Keratinocyte (primary cell): ENCODE measurements around the gene DCTD. TPM values are rescaled to one million over a fixed set of nuclear protein-coding genes. Genes with fewer than 3 reads are reported as not detected.

ENCODE experiments used
- DNase-seq: peaks from one replicate; pipeline ENCODE4 v3.0.0-alpha.2; 2011; ENCODE audit warnings: low read depth, missing footprints, low spot score
- FAIRE-seq: peaks from 2 replicates; lab custom pipeline; 2011; peaks lifted over from hg19 to GRCh38; lab: Jason Lieb, UNC
- H2AFZ ChIP-seq: 2 replicates; pipeline ENCODE4 v1.6.0; 2012; ENCODE audit warnings: low read length, control low read depth, inconsistent platforms; ENCODE audit not compliant: control insufficient read depth
- H3K27ac ChIP-seq: 2 replicates; pipeline ENCODE4 v1.5.1; 2011; ENCODE audit warnings: low read length; ENCODE audit not compliant: control insufficient read depth, insufficient read depth
- H3K27me3 ChIP-seq: 3 replicates; pipeline ENCODE4 v1.6.0; 2011; ENCODE audit warnings: low read length; ENCODE audit not compliant: control insufficient read depth, insufficient read depth; ENCODE audit errors: extremely low read depth
- H3K36me3 ChIP-seq, 2 experiments: 2 replicates in 1 of 2; 3 replicates in 1 of 2; pipeline ENCODE4 v1.5.1; 2011; ENCODE audit warnings: low read length in 2 of 2, mild to moderate bottlenecking in 1 of 2; ENCODE audit not compliant: control insufficient read depth in 2 of 2, insufficient read depth in 2 of 2; ENCODE audit errors: extremely low read depth in 1 of 2
- H3K4me1 ChIP-seq: 3 replicates; pipeline ENCODE4 v1.5.1; 2011; ENCODE audit warnings: low read length; ENCODE audit not compliant: control insufficient read depth, insufficient read depth; ENCODE audit errors: extremely low read depth
- H3K4me2 ChIP-seq: 3 replicates; pipeline ENCODE4 v1.6.0; 2011; ENCODE audit warnings: low read depth, low read length; ENCODE audit not compliant: control insufficient read depth, insufficient read depth; ENCODE audit errors: extremely low read depth
- H3K4me3 ChIP-seq, 3 experiments: fragments of 200-600 bp in 1 of 3; sonication (generic) in 1 of 3; 2 replicates in 2 of 3; 3 replicates in 1 of 3; pipeline ENCODE4 v1.5.1; 2011 to 2016; ENCODE audit warnings: low read length in 3 of 3, mild to moderate bottlenecking in 3 of 3, control low read depth in 2 of 3, inconsistent platforms in 1 of 3, low read depth in 1 of 3, mixed read lengths in 1 of 3, mixed run types in 1 of 3, moderate library complexity in 1 of 3; ENCODE audit not compliant: control insufficient read depth in 2 of 3, insufficient read depth in 2 of 3; ENCODE audit errors: extremely low read depth in 1 of 3
- H3K79me2 ChIP-seq: 2 replicates; pipeline ENCODE4 v1.6.0; 2012; ENCODE audit warnings: low read length; ENCODE audit not compliant: control insufficient read depth, insufficient read depth
- H3K9ac ChIP-seq: 3 replicates; pipeline ENCODE4 v1.6.0; 2011; ENCODE audit warnings: low read length; ENCODE audit not compliant: control insufficient read depth, insufficient read depth; ENCODE audit errors: extremely low read depth
- H3K9me1 ChIP-seq: 3 replicates; pipeline ENCODE4 v1.6.0; 2011; ENCODE audit warnings: low read length; ENCODE audit not compliant: control insufficient read depth, insufficient read depth; ENCODE audit errors: extremely low read depth
- H3K9me3 ChIP-seq: 2 replicates; pipeline ENCODE4 v1.5.1; 2012; ENCODE audit warnings: low read depth, low read length; ENCODE audit not compliant: control insufficient read depth
- H4K20me1 ChIP-seq: 3 replicates; pipeline ENCODE4 v1.6.0; 2011; ENCODE audit warnings: low read length; ENCODE audit not compliant: control insufficient read depth, insufficient read depth; ENCODE audit errors: extremely low read depth
- CTCF ChIP-seq, 3 experiments: IDR thresholded peaks in 1 of 3; conservative IDR thresholded peaks in 1 of 3; optimal IDR thresholded peaks in 1 of 3; 2 replicates in 2 of 3; 3 replicates in 1 of 3; pipeline versions ENCODE3 to v1.5.1; 2011; ENCODE audit warnings: low read length in 3 of 3, mild to moderate bottlenecking in 3 of 3, moderate library complexity in 2 of 3, control low read depth in 1 of 3, inconsistent platforms in 1 of 3; ENCODE audit not compliant: insufficient read depth in 2 of 3; ENCODE audit errors: extremely low read depth in 1 of 3
- EZH2 ChIP-seq: IDR thresholded peaks from one replicate; pipeline ENCODE4 v1.6.1; 2012; ENCODE audit warnings: inconsistent platforms, mild to moderate bottlenecking, low read length, moderate library complexity
- dilution Hi-C: fragments of 300-500 bp; cut with MboI; formaldehyde crosslinking; loops from one replicate; pipeline ENCODE4 v1.7.0; 2020; ENCODE audit warnings: low sequenced_read_pairs; ENCODE audit not compliant: extremely low pct_ligation_motif_present
- polyA plus RNA-seq, 5 experiments: library from polyadenylated mRNA; depleted of rRNA in 3 of 5; stranded (reverse) in 3 of 5; stranded (forward) in 1 of 5; unstranded in 1 of 5; fragments of >200 nt; gene quantifications; 1 replicate in 1 of 5; 2 replicates in 3 of 5; 3 replicates in 1 of 5; pipeline versions ENCODE4 v1.2.1 to v1.2.3, GENCODE V29; 2011 to 2012; ENCODE audit warnings: missing spikeins in 2 of 5, low read depth in 1 of 5, low replicate concordance in 1 of 5

The DCTD gene
- polyA plus RNA-seq, 1 donor (not counting 4 experiments of a cell fraction or from before 2014, with no cell fraction given), result 119 TPM

GRCh38 chr4:182921608-182922007 lies 4.4 kb upstream of the DCTD start:
- no peaks in the 10 kb centered on the region for H3K27me3 ChIP-seq
- H3K36me3 ChIP-seq, result no peaks in the 10 kb centered on the region
- H2AFZ ChIP-seq, result no peak overlapping the region
- no peak overlapping the region for H3K9ac ChIP-seq
- peaks cover 6% of the 10 kb centered on the region for H3K4me1 ChIP-seq
- H4K20me1 ChIP-seq, result no peaks in the 10 kb centered on the region
- no peak overlapping the region for H3K4me2 ChIP-seq
- DNase-seq (no peak), FAIRE-seq (no peak)
- no peaks in the 10 kb centered on the region for H3K9me3 ChIP-seq
- H3K27ac ChIP-seq, result no peak overlapping the region
- no peaks in the 10 kb centered on the region for H3K9me1 ChIP-seq
- H3K79me2 ChIP-seq, result no peaks in the 10 kb centered on the region
- no peak overlapping the region for H3K4me3 ChIP-seq
- TF ChIP-seq EZH2 (no peak), CTCF (optimal IDR thresholded peaks at IDR 0.05 in 1 of 3, IDR thresholded peaks at IDR 0.05 in 1 of 3, conservative IDR thresholded peaks at IDR 0.05 in 1 of 3; ENCODE audit: extremely low read depth in 1 of 3, insufficient read depth in 2 of 3, low read length in 3 of 3) (no peak)
- dilution Hi-C loops, result no loop called here

DNA sequence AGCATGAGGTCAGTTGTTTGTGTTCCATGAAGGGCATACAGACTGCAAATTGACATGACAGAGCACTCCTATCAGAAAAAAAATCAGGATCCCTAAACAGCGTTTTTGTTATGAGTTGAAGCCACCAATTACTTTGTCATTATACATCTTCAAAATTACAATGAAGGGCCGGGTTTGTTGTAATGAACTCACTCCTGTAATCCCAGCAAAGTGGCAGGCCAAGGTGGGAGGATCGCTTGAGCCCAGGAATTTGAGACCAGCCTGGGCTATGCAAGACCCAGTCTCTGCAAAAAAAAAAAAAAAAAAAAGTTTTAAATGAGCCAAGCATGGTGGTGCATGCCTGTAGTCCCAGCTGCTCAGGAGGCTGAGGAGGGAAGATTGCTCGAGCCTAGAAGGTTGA lies 3.5 kb upstream of the DCTD start:
- H3K9me3 ChIP-seq, result no peaks in the 10 kb centered on the region
- H3K27ac ChIP-seq, result no peak overlapping the region
- H4K20me1 ChIP-seq, result no peaks in the 10 kb centered on the region
- no peaks in the 10 kb centered on the region for H3K27me3 ChIP-seq
- TF ChIP-seq EZH2 (no peak), CTCF (optimal IDR thresholded peaks at IDR 0.05 in 1 of 3, IDR thresholded peaks at IDR 0.05 in 1 of 3, conservative IDR thresholded peaks at IDR 0.05 in 1 of 3; ENCODE audit: extremely low read depth in 1 of 3, insufficient read depth in 2 of 3, low read length in 3 of 3) (no peak)
- no peak overlapping the region for H3K4me2 ChIP-seq
- peaks cover 8% of the 10 kb centered on the region for H3K79me2 ChIP-seq
- H3K4me3 ChIP-seq, result no peak overlapping the region
- H3K4me1 ChIP-seq, result peaks cover 15% of the 10 kb centered on the region
- H3K36me3 ChIP-seq, result no peaks in the 10 kb centered on the region
- dilution Hi-C loops, result no loop called here
- FAIRE-seq, result no peak
- peaks cover 2% of the 10 kb centered on the region for H3K9me1 ChIP-seq
- H2AFZ ChIP-seq, result no peak overlapping the region
- no peak for DNase-seq
- H3K9ac ChIP-seq, result no peak overlapping the region
